A673 (cell line): ENCODE data around the gene EHD4.

Experiments
- EZH2 ChIP-seq: fragments of 200-600 bp; sonication (generic); IDR thresholded peaks from 2 replicates; pipeline ENCODE4 v1.6.1; 2017; ENCODE audit warnings: borderline replicate concordance, low read depth, mild to moderate bottlenecking, mixed read lengths, antibody characterized with exemption, low read length; ENCODE audit not compliant: poor library complexity, severe bottlenecking
- TF ChIP-seq, protein P1 (sequence below): fragments of 300-800, 200-600 bp; sonication (generic); conservative IDR thresholded peaks from 2 replicates; pipeline ENCODE4 v1.5.1; 2017; ENCODE audit warnings: low read depth, mild to moderate bottlenecking, antibody characterized with exemption, low read length, moderate library complexity, mixed read lengths

DNA sequence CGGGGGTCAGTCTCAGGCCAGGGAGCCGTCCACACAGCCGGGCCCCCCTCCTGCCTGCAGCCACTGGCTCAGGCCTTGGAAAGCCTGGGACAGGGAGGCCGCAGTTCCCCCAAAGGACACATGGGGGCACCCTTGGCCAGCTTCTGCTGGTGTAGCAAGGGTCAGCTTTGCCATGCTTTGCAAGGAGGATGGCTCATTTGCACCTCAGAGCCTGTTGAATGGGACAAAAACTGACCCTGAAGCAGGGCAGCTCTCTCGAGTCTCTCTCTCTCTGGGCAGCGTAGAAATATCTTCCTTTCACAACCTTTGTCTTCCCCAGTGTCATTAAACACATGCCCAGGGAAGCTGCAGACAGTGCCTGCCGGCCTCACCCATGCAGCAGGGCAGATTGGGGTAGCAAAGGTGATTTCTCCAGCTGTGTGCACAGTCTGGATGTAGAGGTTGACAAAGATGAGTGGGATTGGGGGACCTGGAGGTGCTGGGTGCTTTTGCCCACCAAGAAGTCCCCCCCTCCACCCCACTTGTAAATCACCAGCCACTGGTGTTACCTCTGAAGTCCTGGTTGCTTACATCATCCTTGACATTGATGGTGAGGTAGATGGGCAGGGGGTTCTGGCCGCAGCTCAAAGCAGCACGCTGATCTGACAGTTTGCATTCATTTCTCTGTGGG, 17.4 kb upstream of the EHD4 start:
- TF ChIP-seq, protein P1, sequence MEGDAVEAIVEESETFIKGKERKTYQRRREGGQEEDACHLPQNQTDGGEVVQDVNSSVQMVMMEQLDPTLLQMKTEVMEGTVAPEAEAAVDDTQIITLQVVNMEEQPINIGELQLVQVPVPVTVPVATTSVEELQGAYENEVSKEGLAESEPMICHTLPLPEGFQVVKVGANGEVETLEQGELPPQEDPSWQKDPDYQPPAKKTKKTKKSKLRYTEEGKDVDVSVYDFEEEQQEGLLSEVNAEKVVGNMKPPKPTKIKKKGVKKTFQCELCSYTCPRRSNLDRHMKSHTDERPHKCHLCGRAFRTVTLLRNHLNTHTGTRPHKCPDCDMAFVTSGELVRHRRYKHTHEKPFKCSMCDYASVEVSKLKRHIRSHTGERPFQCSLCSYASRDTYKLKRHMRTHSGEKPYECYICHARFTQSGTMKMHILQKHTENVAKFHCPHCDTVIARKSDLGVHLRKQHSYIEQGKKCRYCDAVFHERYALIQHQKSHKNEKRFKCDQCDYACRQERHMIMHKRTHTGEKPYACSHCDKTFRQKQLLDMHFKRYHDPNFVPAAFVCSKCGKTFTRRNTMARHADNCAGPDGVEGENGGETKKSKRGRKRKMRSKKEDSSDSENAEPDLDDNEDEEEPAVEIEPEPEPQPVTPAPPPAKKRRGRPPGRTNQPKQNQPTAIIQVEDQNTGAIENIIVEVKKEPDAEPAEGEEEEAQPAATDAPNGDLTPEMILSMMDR, result peak; percentile 97
- no peak for TF ChIP-seq EZH2
